Measurements from ENCODE around the gene RBBP8. TPM values are rescaled to one million over a fixed set of nuclear protein-coding genes. Genes with fewer than 3 reads are reported as not detected.

The RBBP8 gene
- polyA plus RNA-seq, 3 donors = 5.8 to 9.6 (median 7.8) TPM

- no peaks in the 10 kb centered on the region for H3K9me3 ChIP-seq (replicated peaks in 1 of 2; ENCODE audit: control insufficient read depth in 1 of 2, insufficient read depth in 1 of 2, low read length in 2 of 2)
- intact Hi-C loops (cut with micrococcal nuclease) = no loop called here
- peaks cover 0 to 18% of the 10 kb centered on the region in 2 donors for H3K36me3 ChIP-seq (replicated peaks in 1 of 2; ENCODE audit: control insufficient read depth in 1 of 2, insufficient read depth in 2 of 2, low read length in 2 of 2)
- H3K27ac Mint-ChIP-seq = no peak overlapping the region
- no peak overlapping the region for H3K4me2 ChIP-seq (replicated peaks; ENCODE audit: extremely low read depth, low read length, poor library complexity, severe bottlenecking)
- H3K27me3 Mint-ChIP-seq (ENCODE audit: low read depth in 3 of 3) = no peaks in the 10 kb centered on the region
- H3K4me3 Mint-ChIP-seq = no peak overlapping the region
- H3K4me1 Mint-ChIP-seq = no peaks in the 10 kb centered on the region
- peaks cover 0 to 2% (median 0%) of the 10 kb centered on the region in 7 donors for H3K9me3 Mint-ChIP-seq
- H3K27me3 ChIP-seq (ENCODE audit: control insufficient read depth in 2 of 2, insufficient read depth in 2 of 2, low read length in 2 of 2) = no peaks in the 10 kb centered on the region
- H3K4me1 ChIP-seq (ENCODE audit: control insufficient read depth in 1 of 2, insufficient read depth in 2 of 2, low read length in 2 of 2) = no peaks in the 10 kb centered on the region
- no peak overlapping the region for H3K4me3 ChIP-seq (replicated peaks in 1 of 3; ENCODE audit: low read depth in 2 of 3, low read length in 3 of 3)
- no CpG with 5 or more reads among the region's 1 CpG for WGBS (ENCODE audit: insufficient coverage)
- no peaks in the 10 kb centered on the region for H4K20me1 ChIP-seq (ENCODE audit: insufficient read depth, low read length)
- peaks cover 31 to 61% of the 10 kb centered on the region in 2 donors for H3K36me3 Mint-ChIP-seq
- TF ChIP-seq CTCF (IDR thresholded peaks at IDR 0.05) = no peak
- DNase-seq = no peak
- H3K79me2 ChIP-seq (ENCODE audit: insufficient read depth, low read length) = no peaks in the 10 kb centered on the region
- H3K27ac ChIP-seq (ENCODE audit: low read depth in 1 of 2, low read length in 2 of 2) = no peak overlapping the region
- H2AFZ ChIP-seq (ENCODE audit: insufficient read depth, low read depth, low read length, poor library complexity, severe bottlenecking) = no peak overlapping the region
- H3K9ac ChIP-seq (ENCODE audit: insufficient read depth, low read length, poor library complexity, severe bottlenecking) = no peak overlapping the region
These were observed 79.1 kb downstream of the RBBP8 start for GRCh38 chr18:23012249-23012648.

GRCh38 chr18:23020555-23021294 is 87.6 kb downstream of the RBBP8 start:
- TF ChIP-seq CTCF (IDR thresholded peaks at IDR 0.05) = no peak
- Mint-ChIP-seq H3K4me1 (peaks cover 7% of the 10 kb centered on the region), H3K4me3 (no peak overlapping the region), H3K36me3 (peaks cover 21 to 39% of the 10 kb centered on the region in 2 donors), H3K27ac (peak overlapping the region in 2 of 7 donors; percentile 47 to 82), H3K27me3 (ENCODE audit: low read depth in 3 of 3) (no peaks in the 10 kb centered on the region), H3K9me3 (no peaks in the 10 kb centered on the region)
- H3K4me1 ChIP-seq (ENCODE audit: control insufficient read depth in 1 of 2, insufficient read depth in 2 of 2, low read length in 2 of 2) = no peaks in the 10 kb centered on the region
- no peak overlapping the region for H3K4me3 ChIP-seq (replicated peaks in 1 of 3; ENCODE audit: low read depth in 2 of 3, low read length in 3 of 3)
- no peak overlapping the region for H3K9ac ChIP-seq (ENCODE audit: insufficient read depth, low read length, poor library complexity, severe bottlenecking)
- H3K36me3 ChIP-seq (replicated peaks in 1 of 2; ENCODE audit: control insufficient read depth in 1 of 2, insufficient read depth in 2 of 2, low read length in 2 of 2) = peaks cover 6 to 28% of the 10 kb centered on the region in 2 donors
- intact Hi-C loops (cut with micrococcal nuclease) = no loop called here
- no peaks in the 10 kb centered on the region for H3K27me3 ChIP-seq (ENCODE audit: control insufficient read depth in 2 of 2, insufficient read depth in 2 of 2, low read length in 2 of 2)
- no peaks in the 10 kb centered on the region for H3K9me3 ChIP-seq (replicated peaks in 1 of 2; ENCODE audit: control insufficient read depth in 1 of 2, insufficient read depth in 1 of 2, low read length in 2 of 2)
- WGBS (ENCODE audit: insufficient coverage) = no CpG with 5 or more reads among the region's 5 CpGs
- no peaks in the 10 kb centered on the region for H3K79me2 ChIP-seq (ENCODE audit: insufficient read depth, low read length)
- no peak for DNase-seq
- no peak overlapping the region for H3K4me2 ChIP-seq (replicated peaks; ENCODE audit: extremely low read depth, low read length, poor library complexity, severe bottlenecking)
- no peak overlapping the region for H2AFZ ChIP-seq (ENCODE audit: insufficient read depth, low read depth, low read length, poor library complexity, severe bottlenecking)
- H4K20me1 ChIP-seq (ENCODE audit: insufficient read depth, low read length) = no peaks in the 10 kb centered on the region
- peak overlapping the region in 1 of 2 donors; percentile 31 for H3K27ac ChIP-seq (ENCODE audit: low read depth in 1 of 2, low read length in 2 of 2)
